GM23338 (cell line): Measurements from ENCODE around the gene NOTO. TPM values are rescaled to one million over a fixed set of nuclear protein-coding genes. Genes with fewer than 3 reads are reported as not detected.
A peak's percentile ranks its signal among the peaks of the same experiment; 100 is the strongest.

Experiments
- ATAC-seq: fragments of 200-7000 bp; cut with Tn5 transposase; 3 replicates; pipeline ENCODE4 v1.9.1; 2020
- DNase-seq: peaks from one replicate; pipeline ENCODE4 v3.0.0-alpha.2; 2015; ENCODE audit warnings: low spot score
- H2AFZ ChIP-seq: fragments of 200-600 bp; sonication (generic); 2 replicates; pipeline ENCODE4 v1.8.0; 2016; ENCODE audit warnings: antibody characterized with exemption, mild to moderate bottlenecking, moderate library complexity
- H3F3A ChIP-seq: fragments of 200-600 bp; sonication (generic); replicated peaks from 2 replicates; pipeline ENCODE4 v1.8.0; 2017; ENCODE audit warnings: antibody characterized with exemption, mixed run types, low read depth
- H3K27ac ChIP-seq: fragments of 200-600 bp; sonication (generic); 2 replicates; pipeline ENCODE4 v1.6.1; 2016; ENCODE audit warnings: low read depth
- H3K27me3 ChIP-seq: fragments of 200-600 bp; sonication (generic); 2 replicates; pipeline ENCODE4 v1.8.0; 2016; ENCODE audit warnings: mild to moderate bottlenecking, mixed run types, moderate library complexity; ENCODE audit not compliant: insufficient read depth
- H3K36me3 ChIP-seq: fragments of 200-600 bp; sonication (generic); 2 replicates; pipeline ENCODE4 v1.8.0; 2016; ENCODE audit warnings: mild to moderate bottlenecking; ENCODE audit not compliant: insufficient read depth
- H3K4me1 ChIP-seq: fragments of 200-600 bp; sonication (generic); 2 replicates; pipeline ENCODE4 v1.8.0; 2016; ENCODE audit warnings: mild to moderate bottlenecking, moderate library complexity; ENCODE audit not compliant: insufficient read depth
- H3K4me2 ChIP-seq: fragments of 200-600 bp; sonication (generic); 2 replicates; pipeline ENCODE4 v1.7.1; 2017; ENCODE audit warnings: mixed run types
- H3K4me3 ChIP-seq: fragments of 200-600 bp; sonication (generic); 2 replicates; pipeline ENCODE4 v1.6.1; 2016; ENCODE audit warnings: mixed run types
- H3K79me2 ChIP-seq: fragments of 200-600 bp; sonication (generic); replicated peaks from 2 replicates; pipeline ENCODE4 v1.8.0; 2017; ENCODE audit warnings: mild to moderate bottlenecking; ENCODE audit not compliant: insufficient read depth
- H3K9me2 ChIP-seq: fragments of 200-600 bp; sonication (generic); 2 replicates; pipeline ENCODE4 v1.8.0; 2017; ENCODE audit not compliant: insufficient read depth
- H4K20me1 ChIP-seq: fragments of 200-600 bp; sonication (generic); replicated peaks from 2 replicates; pipeline ENCODE4 v1.8.0; 2017; ENCODE audit warnings: mild to moderate bottlenecking; ENCODE audit not compliant: insufficient read depth
- H3K27ac Mint-ChIP-seq: 2 replicates; pipeline ENCODE4 v1.8.0; 2020; ENCODE audit warnings: inconsistent platforms, mild to moderate bottlenecking, moderate library complexity, mixed read lengths
- H3K27me3 Mint-ChIP-seq: 3 replicates; pipeline ENCODE4 v1.8.0; 2022; ENCODE audit warnings: low read depth, mild to moderate bottlenecking, moderate library complexity, mixed read lengths, inconsistent platforms; ENCODE audit not compliant: insufficient read depth, poor library complexity
- H3K36me3 Mint-ChIP-seq: 3 replicates; pipeline ENCODE4 v1.8.0; 2021; ENCODE audit warnings: low read depth, mild to moderate bottlenecking, inconsistent platforms, moderate library complexity, mixed read lengths
- H3K4me1 Mint-ChIP-seq: 3 replicates; pipeline ENCODE4 v1.8.0; 2020; ENCODE audit warnings: mild to moderate bottlenecking, inconsistent platforms, mixed read lengths
- H3K4me3 Mint-ChIP-seq: 3 replicates; pipeline ENCODE4 v1.8.0; 2021; ENCODE audit warnings: moderate library complexity, mild to moderate bottlenecking, inconsistent platforms, mixed read lengths
- H3K9me3 Mint-ChIP-seq: 3 replicates; pipeline ENCODE4 v1.8.0; 2020; ENCODE audit warnings: moderate library complexity, mild to moderate bottlenecking, inconsistent platforms, mixed read lengths
- CREB1 ChIP-seq: fragments of 250-450 bp; sonication (Bioruptor Pico); IDR thresholded peaks from 2 replicates; pipeline ENCODE4 v1.5.0; 2020; ENCODE audit warnings: low read depth, mild to moderate bottlenecking, moderate library complexity
- CTCF ChIP-seq, 2 experiments: fragments of 200-600 bp in 1 of 2; sonication (generic) in 1 of 2; conservative IDR thresholded peaks; 2 replicates each; pipeline versions ENCODE4 v1.5.1 to v1.6.1; 2016 to 2017; ENCODE audit warnings: antibody characterized with exemption in 2 of 2, low read depth in 2 of 2, mild to moderate bottlenecking in 2 of 2, moderate library complexity in 1 of 2
- EZH2 ChIP-seq: fragments of 200-600 bp; sonication (generic); IDR thresholded peaks from one replicate; pipeline ENCODE4 v1.8.0; 2017; ENCODE audit warnings: antibody characterized with exemption, mild to moderate bottlenecking, low read depth; ENCODE audit not compliant: unreplicated experiment
- EZH2phosphoT487 ChIP-seq: fragments of 200-600 bp; sonication (generic); IDR thresholded peaks from one replicate; pipeline ENCODE4 v1.8.1; 2018; ENCODE audit warnings: antibody characterized with exemption; ENCODE audit not compliant: unreplicated experiment
- NANOG ChIP-seq: IDR thresholded peaks from 2 replicates; pipeline ENCODE4 v1.6.1; 2016; ENCODE audit warnings: antibody characterized with exemption, borderline replicate concordance
- POLR2AphosphoS5 ChIP-seq: IDR thresholded peaks from 2 replicates; pipeline ENCODE4 v1.6.1; 2016; ENCODE audit warnings: antibody characterized with exemption, low read depth
- REST ChIP-seq: IDR thresholded peaks from one replicate; pipeline ENCODE4 v1.6.1; 2018; ENCODE audit warnings: antibody characterized with exemption; ENCODE audit not compliant: unreplicated experiment
- STAT1 ChIP-seq: IDR thresholded peaks from one replicate; pipeline ENCODE4 v1.6.1; 2016; ENCODE audit warnings: antibody characterized with exemption; ENCODE audit not compliant: unreplicated experiment
- ZNF114 ChIP-seq: fragments of 250-450 bp; sonication (Bioruptor Pico); IDR thresholded peaks from 2 replicates; pipeline ENCODE4 v1.5.0; 2020; ENCODE audit warnings: mild to moderate bottlenecking, moderate library complexity
- ZNF331 ChIP-seq: fragments of 250-450 bp; sonication (Bioruptor Pico); IDR thresholded peaks from 2 replicates; pipeline ENCODE4 v1.5.0; 2020; ENCODE audit warnings: low read depth, mild to moderate bottlenecking, moderate library complexity
- ZNF462 ChIP-seq: fragments of 250-450 bp; sonication (Bioruptor Pico); IDR thresholded peaks from 2 replicates; pipeline ENCODE4 v1.5.0; 2020; ENCODE audit warnings: mild to moderate bottlenecking, moderate library complexity
- polyA plus RNA-seq: library from polyadenylated mRNA; unstranded; fragments of >200 nt; fragmentation: Nextera tagmentation; extraction: Ambion mirVana; gene quantifications from 2 replicates; pipeline ENCODE4 v1.2.1, GENCODE V29; 2016
- total RNA-seq: library from RNA; depleted of rRNA; stranded (reverse); fragments of >200 nt; shearing (Covaris generic); gene quantifications from 2 replicates; pipeline ENCODE4 v1.2.3, GENCODE V29; 2014
- TF ChIP-seq, protein P1 (sequence below): IDR thresholded peaks from 2 replicates; pipeline ENCODE4 v1.6.1; 2016; ENCODE audit warnings: antibody characterized with exemption

NOTO gene
- total and polyA plus RNA-seq, 2 experiments from 2014 or later = 0.06 to 0.73 TPM

DNA sequence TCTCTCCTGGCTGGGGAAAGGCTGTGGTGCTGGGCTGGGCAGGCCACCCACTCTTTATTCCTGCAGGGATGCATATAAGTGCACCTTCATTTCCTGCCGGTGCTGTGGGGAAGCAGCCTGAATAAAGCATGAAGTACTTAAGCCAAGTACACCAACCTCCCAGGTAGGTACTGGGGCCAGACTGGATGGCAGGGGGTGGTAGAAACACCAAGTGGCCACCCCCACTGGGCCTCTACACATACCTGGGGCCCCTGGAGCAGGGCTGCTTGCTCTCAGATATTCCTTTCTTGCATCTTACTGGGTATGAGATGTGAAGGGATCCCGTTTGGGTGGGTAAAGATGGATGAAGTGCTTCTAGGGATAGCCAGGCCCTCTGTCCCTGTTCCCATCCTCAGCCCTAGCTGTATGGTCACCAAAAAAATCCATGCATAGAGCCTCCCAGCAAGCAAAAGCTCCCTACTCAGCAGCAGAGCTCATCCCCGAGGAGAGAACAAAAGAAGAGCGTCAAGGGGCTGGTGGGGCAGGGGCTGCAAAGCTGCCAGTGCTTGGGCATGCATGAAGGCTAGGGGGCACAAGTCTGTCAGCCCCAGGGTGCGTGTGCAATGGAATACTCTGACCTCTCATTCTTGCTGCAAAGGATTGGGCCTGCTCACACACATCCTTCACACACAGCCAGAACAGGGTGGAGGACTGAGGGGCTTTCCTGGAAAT lies 53.7 kb downstream of the NOTO start:
- H3K27ac ChIP-seq = no peak overlapping the region
- peak; percentile 19 for DNase-seq
- peaks cover 11% of the 10 kb centered on the region for H3K4me1 ChIP-seq
- TF ChIP-seq NANOG = no peak
- TF ChIP-seq ZNF331 = no peak
- TF ChIP-seq EZH2phosphoT487 = no peak
- no peak for TF ChIP-seq POLR2AphosphoS5
- TF ChIP-seq CREB1 (CRISPR knock-in tag) = no peak
- TF ChIP-seq EZH2 = no peak
- TF ChIP-seq STAT1 = no peak
- TF ChIP-seq REST = no peak
- no peak for TF ChIP-seq ZNF462 (CRISPR knock-in tag)
- TF ChIP-seq, protein P1, sequence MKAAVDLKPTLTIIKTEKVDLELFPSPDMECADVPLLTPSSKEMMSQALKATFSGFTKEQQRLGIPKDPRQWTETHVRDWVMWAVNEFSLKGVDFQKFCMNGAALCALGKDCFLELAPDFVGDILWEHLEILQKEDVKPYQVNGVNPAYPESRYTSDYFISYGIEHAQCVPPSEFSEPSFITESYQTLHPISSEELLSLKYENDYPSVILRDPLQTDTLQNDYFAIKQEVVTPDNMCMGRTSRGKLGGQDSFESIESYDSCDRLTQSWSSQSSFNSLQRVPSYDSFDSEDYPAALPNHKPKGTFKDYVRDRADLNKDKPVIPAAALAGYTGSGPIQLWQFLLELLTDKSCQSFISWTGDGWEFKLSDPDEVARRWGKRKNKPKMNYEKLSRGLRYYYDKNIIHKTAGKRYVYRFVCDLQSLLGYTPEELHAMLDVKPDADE = no peak
- TF ChIP-seq CTCF (conservative IDR thresholded peaks at IDR 0.05; ENCODE audit: low read depth in 2 of 2) = no peak
- no peak for TF ChIP-seq ZNF114 (CRISPR knock-in tag)
- no peaks in the 10 kb centered on the region for H3K9me2 ChIP-seq
- no peaks in the 10 kb centered on the region for H3K36me3 ChIP-seq
- no peak overlapping the region for H2AFZ ChIP-seq
- Mint-ChIP-seq H3K27ac (no peak overlapping the region), H3K27me3 (peaks cover 14% of the 10 kb centered on the region), H3K4me1 (peaks cover 24% of the 10 kb centered on the region; the same call in 2 of the 3 replicates), H3K4me3 (no peak overlapping the region), H3K36me3 (peaks cover 41% of the 10 kb centered on the region), H3K9me3 (no peaks in the 10 kb centered on the region)
- peaks cover 24% of the 10 kb centered on the region for H4K20me1 ChIP-seq
- no peaks in the 10 kb centered on the region for H3K27me3 ChIP-seq
- no peaks in the 10 kb centered on the region for H3K79me2 ChIP-seq
- no peak overlapping the region for H3K4me3 ChIP-seq
- peaks cover 7% of the 10 kb centered on the region; the same call in 1 of the 2 replicates for H3F3A ChIP-seq
- H3K4me2 ChIP-seq = no peak overlapping the region
- ATAC-seq = peak; percentile 7
